ENCODE results near the gene OR51E2.

Gene OR51E2

GRCh38 chr11:4662876-4663275 is 34.8 kb downstream of the OR51E2 start:
- DNase-seq: no peak

GRCh38 chr11:4658629-4659445 is 38.8 kb downstream of the OR51E2 start:
- no peak for DNase-seq

GRCh38 chr11:4654635-4655369 is 42.9 kb downstream of the OR51E2 start:
- DNase-seq: no peak

- no peak for DNase-seq
These were observed 49.9 kb downstream of the OR51E2 start for GRCh38 chr11:4647766-4648165.

- DNase-seq: no peak
These were observed 51.7 kb downstream of the OR51E2 start for GRCh38 chr11:4645974-4646373.

GRCh38 chr11:4644233-4644632 is 53.4 kb downstream of the OR51E2 start:
- DNase-seq: no peak

GRCh38 chr11:4643682-4644081 is 54.0 kb downstream of the OR51E2 start, which contains the start of gene OR51E1:
OR51E1 (plus strand) TSS chr11:4643982; CDS start chr11:4652527, 8,545 bp downstream.
- no peak for DNase-seq

- DNase-seq: no peak
These were observed 54.6 kb downstream of the OR51E2 start for GRCh38 chr11:4643076-4643475.

GRCh38 chr11:4642043-4642442 is 55.6 kb downstream of the OR51E2 start:
- no peak for DNase-seq

GRCh38 chr11:4641501-4641900 is 56.2 kb downstream of the OR51E2 start:
- DNase-seq: no peak

GRCh38 chr11:4639931-4640330 is 57.7 kb downstream of the OR51E2 start:
- DNase-seq: no peak

GRCh38 chr11:4637662-4638047 is 60.0 kb downstream of the OR51E2 start:
- DNase-seq: no peak

GRCh38 chr11:4636962-4637661 is 60.5 kb downstream of the OR51E2 start, which contains the start of gene OR51D1:
OR51D1 (plus strand) TSS chr11:4637477; CDS start chr11:4639791, 2,314 bp downstream.
- DNase-seq: peak; percentile 18 to 62 (median 46)

GRCh38 chr11:4636136-4636535 is 61.5 kb downstream of the OR51E2 start:
- DNase-seq: no peak

All from T-helper 2 cell (primary cell).